GM11168 (cell line): ENCODE data around the gene CACNB1.
"Not testable (repeated sequence)": the region's sequence is repeated elsewhere in the genome, so short reads cannot be mapped to it uniquely, and the experiment has no call there.

Source experiments
- in situ Hi-C: fragments of 300-500 bp; cut with MboI; formaldehyde crosslinking; loops from one replicate; pipeline ENCODE4 v1.12.0; 2022; ENCODE audit warnings: low sequenced_read_pairs; ENCODE audit not compliant: unreplicated experiment

Gene CACNB1

DNA sequence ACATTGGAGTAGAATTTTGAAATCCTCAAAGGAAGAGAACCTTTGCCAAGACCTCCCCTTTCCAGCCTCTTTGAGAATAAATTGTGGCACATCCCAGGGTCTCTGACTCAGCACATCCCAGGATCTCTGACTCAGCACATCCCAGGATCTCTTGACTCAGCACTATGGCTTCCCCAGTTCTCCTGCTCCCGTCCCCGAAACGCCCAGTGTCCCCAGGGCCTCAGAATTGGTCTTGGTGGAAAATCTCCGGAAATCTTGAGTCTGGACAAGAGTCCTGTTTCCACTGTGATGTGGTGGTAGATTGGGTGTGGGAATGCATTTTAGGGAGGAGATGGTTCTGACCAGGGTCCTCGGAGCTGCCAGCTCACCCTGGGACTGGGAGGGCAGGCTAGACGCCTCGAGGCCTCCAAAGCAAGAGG, 65.3 kb downstream of the CACNB1 start:
- in situ Hi-C loops: no loop called here

DNA sequence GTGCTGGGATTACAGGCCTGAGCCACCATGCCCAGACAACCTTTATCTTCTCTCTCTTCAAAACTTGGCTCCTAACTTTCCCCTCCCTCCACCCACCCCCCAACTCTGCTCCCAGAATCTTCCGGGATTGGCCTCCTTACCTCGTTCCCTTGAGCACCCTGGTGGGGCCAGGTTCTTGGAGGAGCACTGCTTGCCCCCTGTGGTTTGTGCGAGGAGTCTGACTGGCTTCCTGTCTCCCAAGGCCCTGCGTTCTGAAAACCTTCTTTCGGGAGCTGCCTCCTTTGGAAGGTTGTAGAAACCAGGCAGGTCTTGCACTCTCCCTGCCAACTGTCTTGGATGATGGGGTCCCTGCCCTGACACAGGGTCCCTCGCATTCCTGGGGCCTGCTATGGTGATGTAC, 65.9 kb downstream of the CACNB1 start:
- in situ Hi-C loops: no loop called here

DNA sequence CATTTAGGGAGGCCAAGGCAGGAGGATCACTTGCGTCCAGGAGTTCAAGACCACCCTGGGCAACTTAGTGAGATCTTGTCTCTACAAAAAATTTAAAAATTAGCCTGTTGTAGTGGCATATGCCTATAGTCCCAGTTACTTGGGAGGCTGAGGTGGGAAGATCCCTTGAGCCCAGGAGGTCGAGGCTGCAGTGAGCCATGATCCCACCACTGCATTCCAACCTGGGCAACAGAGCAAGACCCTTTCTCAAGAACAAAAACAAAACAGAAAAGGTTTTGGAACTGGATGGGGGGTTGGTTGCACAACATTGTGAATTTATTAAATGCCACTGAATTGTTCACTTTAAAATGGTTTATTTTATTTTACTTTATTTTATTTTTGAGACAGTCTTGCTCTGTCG, 67.3 kb downstream of the CACNB1 start:
- in situ Hi-C loops: no loop called here

DNA sequence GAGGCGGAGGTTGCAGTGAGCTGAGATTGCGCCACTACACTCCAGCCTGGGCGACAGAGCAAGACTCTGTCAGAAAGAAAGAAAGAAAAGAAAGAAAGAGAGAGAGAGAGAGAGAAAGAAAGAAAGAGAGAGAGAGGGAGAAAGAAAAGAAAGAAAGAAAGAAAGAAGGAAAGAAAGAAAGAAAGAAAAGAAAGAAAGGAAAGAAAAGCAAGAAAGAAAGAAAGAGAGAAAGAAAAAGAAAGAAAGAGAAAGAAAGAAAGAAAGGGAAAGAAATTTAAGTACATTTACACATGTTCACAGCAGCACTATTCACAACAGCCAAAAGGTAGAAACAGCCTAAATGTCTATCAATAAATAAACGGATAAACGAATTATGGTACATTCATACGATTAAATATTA, 67.9 kb downstream of the CACNB1 start:
- in situ Hi-C loops: not testable (repeated sequence)

DNA sequence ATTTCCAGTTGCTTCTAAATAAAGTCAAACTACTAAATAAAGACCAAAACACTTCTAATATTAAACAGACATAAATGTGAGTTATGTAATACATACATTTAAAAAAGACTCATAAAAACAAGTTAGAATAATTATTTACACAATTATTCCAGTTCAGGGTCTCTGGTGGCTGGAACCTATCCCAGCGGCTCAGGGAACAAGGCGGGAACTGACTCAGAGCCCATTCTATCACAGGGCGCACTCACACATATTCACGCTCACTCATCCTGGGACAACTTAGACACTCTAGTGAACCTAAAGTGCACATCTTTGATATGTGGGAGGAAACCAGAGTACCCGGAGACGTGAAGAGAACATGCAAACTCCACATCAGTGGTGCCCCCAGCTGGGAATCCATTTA, 71.0 kb downstream of the CACNB1 start:
- in situ Hi-C loops: no loop called here

DNA sequence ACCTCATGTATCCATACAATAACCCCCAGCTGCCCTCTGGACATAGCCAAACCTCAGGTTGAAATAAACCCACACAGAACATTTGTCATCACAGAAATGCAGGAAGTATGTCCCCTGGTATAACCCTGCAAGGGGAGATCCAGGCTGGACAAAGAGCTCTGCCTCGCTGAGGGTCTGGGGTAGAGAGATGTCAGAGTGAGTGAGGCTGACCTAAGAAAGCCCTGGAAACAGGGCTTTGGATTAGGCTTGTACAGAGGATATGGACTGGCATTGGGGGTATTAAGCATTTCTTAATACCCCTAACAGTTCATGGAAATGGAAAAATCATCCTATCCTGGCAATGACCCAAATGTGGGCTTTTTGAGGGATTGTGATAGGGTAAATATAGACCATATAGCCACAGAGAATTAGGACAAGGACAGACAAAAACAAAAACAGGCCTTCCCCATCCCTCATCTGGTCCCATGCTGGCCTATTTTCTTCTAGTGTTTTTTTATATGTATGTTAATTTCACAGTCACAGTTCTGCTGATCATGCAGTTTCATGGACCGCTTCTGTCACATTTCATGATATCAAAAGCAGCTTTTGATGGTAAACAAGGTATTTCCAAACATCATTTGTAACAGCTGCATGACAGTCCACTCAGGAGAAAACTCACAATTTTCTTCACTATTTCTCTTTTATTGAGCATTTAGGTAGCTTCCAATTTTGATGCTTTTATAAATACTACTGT, 72.2 kb downstream of the CACNB1 start:
- in situ Hi-C loops: no loop called here

DNA sequence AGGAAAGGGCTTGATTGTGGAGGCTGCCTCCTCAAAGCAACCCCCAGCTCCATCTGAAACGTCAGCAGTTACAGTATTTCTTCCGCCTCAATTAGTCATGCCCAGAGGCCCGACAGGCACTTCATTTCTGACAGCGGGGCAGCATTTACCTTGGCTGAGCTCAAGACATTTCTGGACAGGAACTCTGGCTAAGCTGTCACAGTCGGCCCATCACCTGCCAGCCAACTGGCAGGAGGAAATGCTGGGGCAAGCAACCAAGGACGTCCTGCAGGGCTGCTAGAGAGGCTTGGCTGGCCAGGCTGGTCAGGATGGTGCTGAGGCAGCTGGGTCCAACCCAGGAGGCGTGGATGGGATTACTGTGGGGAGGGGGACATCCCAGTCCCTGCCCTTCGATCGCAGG, 73.8 kb downstream of the CACNB1 start:
- in situ Hi-C loops: no loop called here
